IPS-20b (cell line): ENCODE measurements around the gene CUZD1.
"Not testable (repeated sequence)": the region's sequence is repeated elsewhere in the genome, so short reads cannot be mapped to it uniquely, and the experiment has no call there.

Experiments used
- H3K27ac ChIP-seq: one replicate; pipeline ENCODE4 v1.5.1; 2013; ENCODE audit warnings: low read length
- H3K27me3 ChIP-seq: 2 replicates; pipeline ENCODE4 v1.6.1; 2013; ENCODE audit warnings: mild to moderate bottlenecking, low read length, inconsistent platforms; ENCODE audit not compliant: insufficient read depth
- H3K36me3 ChIP-seq: 2 replicates; pipeline ENCODE4 v1.6.1; 2013; ENCODE audit warnings: low read depth, mild to moderate bottlenecking, inconsistent platforms, low read length, moderate library complexity; ENCODE audit not compliant: insufficient read depth
- H3K4me1 ChIP-seq: 2 replicates; pipeline ENCODE4 v1.6.1; 2013; ENCODE audit warnings: mild to moderate bottlenecking, control low read depth, inconsistent platforms, low read length, moderate library complexity; ENCODE audit not compliant: insufficient read depth
- H3K4me3 ChIP-seq: 2 replicates; pipeline ENCODE4 v1.5.1; 2013; ENCODE audit warnings: mild to moderate bottlenecking, low read length, inconsistent platforms
- H3K9ac ChIP-seq: 2 replicates; pipeline ENCODE4 v1.6.1; 2013; ENCODE audit warnings: low read depth, mild to moderate bottlenecking, inconsistent platforms, low read length, moderate library complexity
- H3K9me3 ChIP-seq: 2 replicates; pipeline ENCODE4 v1.6.1; 2013; ENCODE audit warnings: mild to moderate bottlenecking, low read depth, low read length, inconsistent platforms; ENCODE audit not compliant: insufficient read depth

The CUZD1 gene

DNA sequence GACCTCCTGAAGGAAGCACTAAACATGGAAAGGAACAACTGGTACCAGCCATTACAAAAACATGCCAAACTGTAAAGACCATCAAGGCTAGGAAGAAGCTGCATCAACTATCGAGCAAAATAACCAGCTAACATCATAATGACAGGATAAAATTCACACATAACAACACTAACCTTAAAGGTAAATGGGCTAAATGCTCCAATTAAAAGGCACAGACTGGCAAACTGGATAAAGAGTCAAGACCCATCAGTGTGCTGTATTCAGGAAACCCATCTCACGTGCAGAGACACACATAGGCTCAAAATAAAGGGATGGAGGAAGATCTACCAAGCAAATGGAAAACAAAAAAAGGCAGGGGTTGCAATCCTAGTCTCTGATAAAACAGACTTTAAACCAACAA lies 23.1 kb upstream of the CUZD1 start:
- H3K27me3 ChIP-seq, H3K9ac ChIP-seq, H3K36me3 ChIP-seq, H3K4me3 ChIP-seq, H3K27ac ChIP-seq, H3K4me1 ChIP-seq: not testable (repeated sequence)
- peaks cover 14% of the 10 kb centered on the region for H3K9me3 ChIP-seq

GRCh38 chr10:122866757-122867482 lies 21.3 kb upstream of the CUZD1 start:
- not testable (repeated sequence) for H3K27me3 ChIP-seq, H3K4me3 ChIP-seq, H3K9ac ChIP-seq, H3K4me1 ChIP-seq, H3K36me3 ChIP-seq, H3K27ac ChIP-seq
- peaks cover 14% of the 10 kb centered on the region for H3K9me3 ChIP-seq

DNA sequence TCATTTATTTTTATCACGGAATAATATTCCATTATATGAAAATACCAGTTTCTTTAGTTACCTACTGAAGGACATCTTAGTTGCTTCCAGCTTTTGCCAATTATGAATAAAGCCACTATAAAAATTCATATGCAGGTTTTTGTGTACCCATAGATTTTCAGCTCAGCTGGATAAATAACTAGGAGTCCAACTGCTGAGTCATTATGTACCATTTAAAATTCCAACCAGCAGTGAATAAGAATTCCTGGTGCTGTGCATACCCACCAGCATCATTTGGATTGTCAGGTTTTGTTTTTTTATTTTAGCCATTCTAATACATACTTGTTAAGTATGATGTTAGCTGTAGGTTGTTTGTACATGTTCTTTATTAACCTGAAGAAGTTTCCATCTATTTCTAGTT lies 19.2 kb upstream of the CUZD1 start:
- Histone ChIP-seq H3K4me3 (no peak overlapping the region), H3K4me1 (no peaks in the 10 kb centered on the region), H3K9ac (no peak overlapping the region), H3K9me3 (peaks cover 14% of the 10 kb centered on the region), H3K36me3 (no peaks in the 10 kb centered on the region), H3K27me3 (no peaks in the 10 kb centered on the region), H3K27ac (no peak overlapping the region)

GRCh38 chr10:122864194-122864592 lies 18.5 kb upstream of the CUZD1 start:
- no peak overlapping the region for H3K4me3 ChIP-seq
- no peaks in the 10 kb centered on the region for H3K36me3 ChIP-seq
- no peak overlapping the region for H3K9ac ChIP-seq
- H3K4me1 ChIP-seq = no peaks in the 10 kb centered on the region
- peaks cover 14% of the 10 kb centered on the region for H3K9me3 ChIP-seq
- H3K27ac ChIP-seq = no peak overlapping the region
- H3K27me3 ChIP-seq = no peaks in the 10 kb centered on the region

- H3K4me1 ChIP-seq = no peaks in the 10 kb centered on the region
- no peak overlapping the region for H3K9ac ChIP-seq
- no peaks in the 10 kb centered on the region for H3K36me3 ChIP-seq
- no peaks in the 10 kb centered on the region for H3K27me3 ChIP-seq
- H3K27ac ChIP-seq = no peak overlapping the region
- peaks cover 14% of the 10 kb centered on the region for H3K9me3 ChIP-seq
- no peak overlapping the region for H3K4me3 ChIP-seq
These were observed 17.8 kb upstream of the CUZD1 start for GRCh38 chr10:122863216-122864193.

DNA sequence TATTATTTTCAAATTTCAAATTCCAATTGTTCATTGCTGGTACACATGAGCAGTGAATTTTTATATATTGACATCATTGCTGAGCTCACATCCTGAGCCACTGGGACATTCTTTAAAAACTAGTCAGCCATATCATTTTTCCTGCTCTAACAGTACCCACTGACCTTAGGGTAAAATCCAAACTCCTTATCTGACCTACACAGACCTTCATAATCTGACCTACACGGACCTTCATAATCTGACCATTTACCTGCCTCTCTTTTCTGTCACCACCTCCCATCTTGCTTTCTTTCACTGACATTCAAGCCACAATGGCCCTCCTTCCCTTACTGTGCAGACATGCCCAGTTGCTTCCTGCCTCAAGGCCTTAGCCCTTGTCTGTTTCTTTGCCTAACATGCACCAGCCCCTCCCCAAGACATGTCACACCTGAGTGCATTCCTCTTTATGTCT lies 16.1 kb upstream of the CUZD1 start:
- no peaks in the 10 kb centered on the region for H3K27me3 ChIP-seq
- peaks cover 9% of the 10 kb centered on the region for H3K9me3 ChIP-seq
- no peak overlapping the region for H3K9ac ChIP-seq
- H3K36me3 ChIP-seq = no peaks in the 10 kb centered on the region
- H3K4me3 ChIP-seq = no peak overlapping the region
- peaks cover 3% of the 10 kb centered on the region; the same call in 1 of the 2 replicates for H3K4me1 ChIP-seq
- no peak overlapping the region for H3K27ac ChIP-seq

DNA sequence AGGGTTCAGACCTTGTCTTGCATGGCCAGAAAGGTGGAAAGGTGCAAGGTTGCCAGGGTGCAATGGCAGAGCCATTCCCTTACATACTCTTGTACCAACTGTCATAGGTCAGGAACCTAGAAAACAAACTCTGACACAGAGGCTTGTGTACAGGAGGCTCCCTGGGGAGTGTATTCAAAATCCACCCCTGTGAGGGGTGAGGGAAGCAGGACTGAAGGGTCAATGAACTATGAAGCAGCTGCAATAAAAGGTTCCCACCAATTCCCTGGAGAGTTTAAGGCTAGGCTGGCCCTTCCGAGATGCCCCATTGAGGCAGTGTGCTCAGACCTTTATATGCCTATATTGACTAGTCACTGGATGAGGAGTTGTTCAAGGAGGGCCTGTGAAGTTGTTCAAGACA lies 13.9 kb upstream of the CUZD1 start:
- no peaks in the 10 kb centered on the region for H3K27me3 ChIP-seq
- H3K9ac ChIP-seq = no peak overlapping the region
- no peak overlapping the region for H3K4me3 ChIP-seq
- H3K9me3 ChIP-seq = no peaks in the 10 kb centered on the region
- no peak overlapping the region for H3K27ac ChIP-seq
- no peaks in the 10 kb centered on the region for H3K36me3 ChIP-seq
- H3K4me1 ChIP-seq = peaks cover 5% of the 10 kb centered on the region; the same call in 1 of the 2 replicates

GRCh38 chr10:122858042-122858441 lies 12.4 kb upstream of the CUZD1 start:
- not testable (repeated sequence) for H3K4me3 ChIP-seq, H3K36me3 ChIP-seq, H3K27me3 ChIP-seq, H3K4me1 ChIP-seq, H3K9me3 ChIP-seq, H3K9ac ChIP-seq, H3K27ac ChIP-seq

DNA sequence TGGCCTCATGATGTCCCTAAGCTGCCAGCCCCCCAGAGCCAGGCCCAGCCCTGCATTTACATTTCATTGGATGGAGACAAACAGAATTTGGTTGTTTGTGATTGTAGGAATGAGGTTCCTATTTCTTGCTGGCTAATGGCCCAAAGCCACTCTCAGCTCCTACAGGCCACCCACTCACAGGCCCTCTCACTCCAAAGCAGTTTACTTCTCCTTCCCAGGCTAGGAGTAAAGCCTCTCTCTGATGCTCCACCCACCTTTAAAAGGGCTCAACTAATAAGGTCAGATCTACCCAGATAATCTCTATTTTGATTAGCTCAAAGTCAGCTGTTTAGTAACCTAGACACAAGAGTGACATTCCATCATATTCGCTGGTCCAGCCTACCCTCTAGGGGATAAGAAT lies 11.2 kb upstream of the CUZD1 start:
- Histone ChIP-seq H3K36me3 (no peaks in the 10 kb centered on the region), H3K4me3 (no peak overlapping the region), H3K4me1 (peaks cover 9% of the 10 kb centered on the region; the same call in 1 of the 2 replicates), H3K27me3 (no peaks in the 10 kb centered on the region), H3K9me3 (no peaks in the 10 kb centered on the region), H3K27ac (no peak overlapping the region), H3K9ac (no peak overlapping the region)

DNA sequence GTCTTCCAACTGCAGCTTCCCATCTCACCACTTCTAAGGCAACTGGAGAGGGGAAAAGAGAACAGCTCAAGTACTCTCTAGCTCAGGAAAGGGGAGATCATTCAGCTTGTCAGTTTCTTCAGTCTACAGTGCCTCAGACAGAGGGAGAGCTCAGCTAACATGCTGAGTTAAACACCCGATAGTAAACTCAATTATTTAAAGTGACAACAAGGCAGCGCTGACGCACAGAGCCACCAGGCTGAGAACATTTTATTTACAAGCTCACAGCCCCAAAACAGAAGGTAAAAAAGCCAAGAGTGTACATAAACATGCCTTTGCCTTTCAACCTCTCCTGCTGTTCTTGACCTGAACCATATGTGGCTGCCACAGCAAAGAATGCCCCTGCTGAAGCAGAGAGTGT lies 10.1 kb upstream of the CUZD1 start:
- Histone ChIP-seq H3K27ac (no peak overlapping the region), H3K4me3 (no peak overlapping the region), H3K9me3 (no peaks in the 10 kb centered on the region), H3K4me1 (peaks cover 10% of the 10 kb centered on the region; the same call in 1 of the 2 replicates), H3K36me3 (no peaks in the 10 kb centered on the region), H3K9ac (no peak overlapping the region), H3K27me3 (no peaks in the 10 kb centered on the region)

GRCh38 chr10:122854648-122855047 lies 9.0 kb upstream of the CUZD1 start:
- Histone ChIP-seq H3K27ac (no peak overlapping the region), H3K4me3 (no peak overlapping the region), H3K36me3 (no peaks in the 10 kb centered on the region)

More at GRCh38 chr10:122854648-122855047, 9.0 kb upstream of the CUZD1 start:
- Histone ChIP-seq H3K4me1 (peaks cover 15% of the 10 kb centered on the region; the same call in 1 of the 2 replicates), H3K9me3 (no peaks in the 10 kb centered on the region), H3K27me3 (no peaks in the 10 kb centered on the region), H3K9ac (no peak overlapping the region)
